Ectodermal cell (in vitro differentiated cells): ENCODE results near the gene CBX2.

Experiments
- H3K27ac ChIP-seq: 2 replicates; pipeline ENCODE4 v1.7.0; 2013; ENCODE audit warnings: mild to moderate bottlenecking, low read depth, low read length; ENCODE audit not compliant: insufficient read depth, poor library complexity, severe bottlenecking
- H3K27me3 ChIP-seq: 2 replicates; pipeline ENCODE4 v1.7.0; 2013; ENCODE audit warnings: mild to moderate bottlenecking, low read length; ENCODE audit not compliant: insufficient read depth, control insufficient read depth, poor library complexity, severe bottlenecking
- H3K36me3 ChIP-seq: one replicate; pipeline ENCODE4 v1.7.0; 2013; ENCODE audit warnings: low read length; ENCODE audit not compliant: control insufficient read depth, insufficient read depth
- H3K4me1 ChIP-seq: one replicate; pipeline ENCODE4 v1.7.0; 2013; ENCODE audit warnings: low read length; ENCODE audit not compliant: control insufficient read depth, insufficient read depth
- H3K4me3 ChIP-seq: 2 replicates; pipeline ENCODE4 v1.7.0; 2013; ENCODE audit warnings: low read depth, low read length, control low read depth; ENCODE audit not compliant: insufficient read depth
- H3K9me3 ChIP-seq: 2 replicates; pipeline ENCODE4 v1.7.0; 2013; ENCODE audit warnings: mild to moderate bottlenecking, low read length, moderate library complexity; ENCODE audit not compliant: control insufficient read depth
- WGBS, 2 experiments: methylation state at CpG; one replicate each; pipeline ENCODE4 v1.1.7; 2013; ENCODE audit warnings: missing lambda C conversion rate in 2 of 2; 5-methylcytosine and 5-hydroxymethylcytosine counted together

CBX2 gene

DNA sequence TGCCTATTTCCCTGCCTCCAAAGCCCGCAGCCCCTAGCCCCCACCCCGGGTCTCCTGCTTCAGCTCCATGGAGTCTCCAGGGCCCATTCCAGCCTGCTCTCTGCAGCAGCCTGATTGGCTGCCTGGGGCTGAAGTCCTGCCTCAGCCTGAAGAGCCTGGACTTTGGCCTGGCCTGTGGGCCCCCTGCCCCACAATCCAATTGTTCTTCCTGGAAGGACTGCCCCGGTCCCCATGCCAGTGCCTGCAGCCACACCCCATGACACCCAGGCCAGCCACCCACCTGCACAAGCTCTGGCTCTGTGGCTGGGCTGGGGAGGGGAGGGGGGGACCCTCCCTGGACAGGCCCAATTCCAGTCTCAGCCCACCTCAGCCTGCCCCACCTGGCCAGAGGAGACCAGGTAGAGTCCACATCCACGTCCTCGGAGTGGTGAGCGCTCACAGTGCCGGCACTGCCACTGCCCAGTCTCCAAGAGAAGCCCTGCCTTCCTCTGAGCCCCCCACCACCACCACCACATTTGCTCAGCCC, 34.9 kb upstream of the CBX2 start:
- WGBS, 2 experiments, result 77 to 84% methylated on average over 7 of the region's 7 CpGs
- H3K27me3 ChIP-seq, result peaks cover 44% of the 10 kb centered on the region

DNA sequence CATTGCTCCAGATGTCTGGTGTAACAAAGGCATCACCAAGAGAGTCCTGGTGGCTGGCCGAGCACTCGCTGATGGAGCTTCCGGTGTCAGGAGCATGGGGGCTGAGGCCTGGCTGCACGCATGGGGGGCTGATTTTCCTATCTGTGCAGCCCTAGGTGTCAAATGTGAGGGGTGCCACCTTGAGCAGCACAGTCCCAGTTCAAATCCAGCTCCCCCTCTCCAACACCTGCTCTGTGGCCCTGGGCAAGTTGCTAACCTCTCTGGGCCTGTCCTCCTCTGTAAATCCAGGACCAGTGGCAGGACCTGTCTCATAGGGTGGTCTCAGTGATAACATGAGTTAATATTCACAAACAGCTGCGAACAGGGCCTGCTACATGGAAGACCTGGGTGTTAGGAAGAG, 34.3 kb upstream of the CBX2 start:
- WGBS, 2 experiments, result 90 to 92% methylated on average over 5 of the region's 5 CpGs

More for the DNA sequence above, 34.9 kb upstream of the CBX2 start:
- H3K27ac ChIP-seq, result no peak overlapping the region
- H3K9me3 ChIP-seq, result no peaks in the 10 kb centered on the region
- no peak overlapping the region for H3K4me3 ChIP-seq
- H3K36me3 ChIP-seq, result no peaks in the 10 kb centered on the region
- H3K4me1 ChIP-seq, result peaks cover 28% of the 10 kb centered on the region

DNA sequence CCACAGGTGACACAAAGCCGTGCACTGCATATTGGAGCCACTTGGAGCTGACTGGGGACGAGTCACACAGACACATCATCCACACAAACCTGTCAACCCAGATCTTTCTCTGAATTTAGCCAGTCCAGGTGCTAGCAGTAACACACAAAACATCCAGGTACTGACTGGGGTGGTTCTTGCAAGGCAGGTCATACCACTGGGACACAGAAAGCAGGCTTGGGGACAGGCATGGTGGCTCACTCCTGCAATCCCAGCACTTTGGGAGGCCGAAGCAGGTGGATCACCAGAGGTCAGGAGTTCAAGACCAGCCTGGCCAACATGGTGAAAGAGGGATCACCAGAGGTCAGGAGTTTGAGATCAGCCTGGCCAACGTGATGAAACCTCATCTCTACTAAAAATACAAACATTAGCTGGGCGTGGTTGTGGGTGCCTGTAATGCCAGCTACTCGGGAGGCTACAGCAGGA, 32.3 kb upstream of the CBX2 start:
- H3K27me3 ChIP-seq, result peaks cover 56% of the 10 kb centered on the region
- WGBS, 2 experiments, result 58 to 60% methylated on average over 6 of the region's 6 CpGs
- no peak overlapping the region for H3K4me3 ChIP-seq
- no peak overlapping the region for H3K27ac ChIP-seq
- H3K4me1 ChIP-seq, result peaks cover 29% of the 10 kb centered on the region
- H3K9me3 ChIP-seq, result no peaks in the 10 kb centered on the region
- H3K36me3 ChIP-seq, result no peaks in the 10 kb centered on the region

More for the DNA sequence above, 34.3 kb upstream of the CBX2 start:
- no peaks in the 10 kb centered on the region for H3K36me3 ChIP-seq
- H3K4me3 ChIP-seq, result no peak overlapping the region
- peaks cover 50% of the 10 kb centered on the region for H3K27me3 ChIP-seq
- no peaks in the 10 kb centered on the region for H3K9me3 ChIP-seq
- no peak overlapping the region for H3K27ac ChIP-seq
- H3K4me1 ChIP-seq, result peaks cover 29% of the 10 kb centered on the region

GRCh38 chr17:79746889-79747507, 30.9 kb upstream of the CBX2 start:
- Histone ChIP-seq H3K27ac (no peak overlapping the region), H3K9me3 (no peaks in the 10 kb centered on the region), H3K4me1 (peaks cover 29% of the 10 kb centered on the region), H3K27me3 (peaks cover 45% of the 10 kb centered on the region), H3K4me3 (peak overlapping the region; percentile 19), H3K36me3 (no peaks in the 10 kb centered on the region)
- 3 to 4% methylated on average over 22 of the region's 22 CpGs for WGBS, 2 experiments

GRCh38 chr17:79747508-79748294, 30.2 kb upstream of the CBX2 start:
- peaks cover 26% of the 10 kb centered on the region for H3K4me1 ChIP-seq
- whole genome bisulfite sequencing, 2 experiments, result 4% methylated on average over 74 of the region's 74 CpGs
- H3K27ac ChIP-seq, result no peak overlapping the region
- H3K9me3 ChIP-seq, result no peaks in the 10 kb centered on the region
- H3K36me3 ChIP-seq, result no peaks in the 10 kb centered on the region
- H3K4me3 ChIP-seq, result peak overlapping the region; percentile 19
- H3K27me3 ChIP-seq, result peaks cover 45% of the 10 kb centered on the region

- WGBS, 2 experiments, result 3 to 4% methylated on average over 55 of the region's 55 CpGs
- H3K27me3 ChIP-seq, result peaks cover 45% of the 10 kb centered on the region
- H3K4me1 ChIP-seq, result peaks cover 19% of the 10 kb centered on the region
- no peak overlapping the region for H3K27ac ChIP-seq
- peak overlapping the region; percentile 19 for H3K4me3 ChIP-seq
- H3K36me3 ChIP-seq, result no peaks in the 10 kb centered on the region
- H3K9me3 ChIP-seq, result no peaks in the 10 kb centered on the region
Observed at GRCh38 chr17:79748295-79749099, 29.5 kb upstream of the CBX2 start.

GRCh38 chr17:79749156-79749815, 28.7 kb upstream of the CBX2 start:
- Histone ChIP-seq H3K36me3 (no peaks in the 10 kb centered on the region), H3K4me1 (peaks cover 19% of the 10 kb centered on the region), H3K9me3 (no peaks in the 10 kb centered on the region), H3K4me3 (no peak overlapping the region), H3K27ac (no peak overlapping the region), H3K27me3 (peaks cover 45% of the 10 kb centered on the region)
- WGBS, 2 experiments, result 36 to 39% methylated on average over 3 of the region's 3 CpGs

GRCh38 chr17:79749958-79750357, 28.0 kb upstream of the CBX2 start:
- Histone ChIP-seq H3K27me3 (peaks cover 45% of the 10 kb centered on the region), H3K4me1 (peaks cover 19% of the 10 kb centered on the region), H3K27ac (no peak overlapping the region), H3K9me3 (no peaks in the 10 kb centered on the region), H3K4me3 (no peak overlapping the region), H3K36me3 (no peaks in the 10 kb centered on the region)
- WGBS, 2 experiments, result 70 to 71% methylated on average over 2 to 3 of the region's 3 CpGs

DNA sequence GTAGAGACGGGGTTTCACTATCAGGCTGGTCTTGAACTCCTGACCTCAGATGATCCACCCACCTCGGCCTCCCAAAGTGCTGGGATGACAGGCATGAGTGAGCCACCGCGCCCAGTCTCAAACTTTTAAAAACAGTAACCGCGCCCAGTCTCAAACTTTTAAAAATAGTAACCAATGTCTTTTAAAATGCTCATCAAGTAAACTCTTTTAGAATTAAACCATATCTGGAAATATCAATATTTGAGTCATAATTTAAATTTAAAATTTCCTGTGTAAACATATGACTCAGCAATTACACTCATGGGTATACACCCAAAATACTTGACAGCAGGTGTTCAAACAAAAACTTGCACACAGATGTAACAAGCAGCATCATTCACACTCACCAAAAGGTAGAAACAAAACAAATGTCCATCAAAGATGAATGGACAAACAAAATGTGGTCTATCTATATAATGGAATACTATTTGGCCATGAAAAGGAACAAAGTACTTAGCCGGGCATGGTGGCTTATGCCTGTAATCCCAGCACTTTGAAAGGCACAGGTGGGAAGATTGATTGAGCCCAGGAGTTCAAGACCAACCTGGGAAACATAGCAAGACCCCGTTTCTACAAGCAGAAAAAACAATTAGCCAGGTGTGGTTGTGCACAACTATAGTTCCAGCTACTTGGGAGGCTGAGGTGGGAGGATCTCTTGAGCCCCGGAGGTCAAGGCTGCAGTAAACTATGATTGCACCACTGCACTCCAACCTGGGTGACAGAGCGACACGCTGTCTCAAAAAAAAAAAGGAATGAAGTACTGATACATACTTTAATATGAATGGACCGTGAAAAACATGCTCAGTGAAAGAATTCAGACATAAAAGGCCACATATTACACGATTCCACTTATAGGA, 27.1 kb upstream of the CBX2 start:
- H3K4me3 ChIP-seq, result no peak overlapping the region
- H3K9me3 ChIP-seq, result no peaks in the 10 kb centered on the region
- peaks cover 19% of the 10 kb centered on the region for H3K4me1 ChIP-seq
- H3K27me3 ChIP-seq, result peaks cover 45% of the 10 kb centered on the region
- WGBS, 2 experiments, result 90 to 92% methylated on average over 11 to 13 of the region's 13 CpGs
- no peaks in the 10 kb centered on the region for H3K36me3 ChIP-seq
- no peak overlapping the region for H3K27ac ChIP-seq
